Testis (tissue), 2 donors: ENCODE measurements around the gene GLCE.

ENCODE experiments used
- POLR2A ChIP-seq: fragments of 450-650 bp; IDR thresholded peaks from one replicate; pipeline ENCODE4 v1.6.1; 2017; ENCODE audit warnings: antibody characterized with exemption, mild to moderate bottlenecking, moderate library complexity
- TF ChIP-seq, protein P1 (sequence below), 3 experiments: fragments of 450-650 bp in 2 of 3; fragments of 200-600 bp in 1 of 3; sonication (generic) in 1 of 3; IDR thresholded peaks; one replicate each; pipeline ENCODE4 v1.5.1; 2016 to 2019; ENCODE audit warnings: antibody characterized with exemption in 3 of 3, mild to moderate bottlenecking in 2 of 3, moderate library complexity in 1 of 3

DNA sequence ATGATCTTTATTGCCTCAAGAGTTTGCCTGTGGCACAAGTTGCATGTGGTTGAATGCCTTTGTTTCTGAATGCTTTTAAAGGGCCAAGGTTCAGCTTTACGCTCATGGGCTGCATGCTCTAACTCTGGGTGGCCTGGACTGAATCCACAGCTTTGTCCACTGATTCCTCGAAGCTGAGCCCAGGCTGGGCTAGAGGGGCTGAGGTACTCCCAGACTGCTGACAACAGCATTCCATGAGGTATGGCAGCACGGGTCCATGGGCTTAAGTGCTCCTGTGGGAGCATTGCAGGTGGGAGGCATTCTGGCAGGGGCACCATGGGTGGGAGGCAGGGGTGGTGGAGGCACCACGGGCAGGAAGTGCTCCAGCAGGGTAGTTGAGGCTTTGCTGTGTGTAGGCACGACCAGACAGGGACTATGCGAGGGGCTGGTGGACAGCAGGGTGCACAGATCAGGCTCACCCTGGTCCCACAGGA, 61.6 kb downstream of the GLCE start:
- TF ChIP-seq POLR2A, result no peak
- TF ChIP-seq, protein P1, sequence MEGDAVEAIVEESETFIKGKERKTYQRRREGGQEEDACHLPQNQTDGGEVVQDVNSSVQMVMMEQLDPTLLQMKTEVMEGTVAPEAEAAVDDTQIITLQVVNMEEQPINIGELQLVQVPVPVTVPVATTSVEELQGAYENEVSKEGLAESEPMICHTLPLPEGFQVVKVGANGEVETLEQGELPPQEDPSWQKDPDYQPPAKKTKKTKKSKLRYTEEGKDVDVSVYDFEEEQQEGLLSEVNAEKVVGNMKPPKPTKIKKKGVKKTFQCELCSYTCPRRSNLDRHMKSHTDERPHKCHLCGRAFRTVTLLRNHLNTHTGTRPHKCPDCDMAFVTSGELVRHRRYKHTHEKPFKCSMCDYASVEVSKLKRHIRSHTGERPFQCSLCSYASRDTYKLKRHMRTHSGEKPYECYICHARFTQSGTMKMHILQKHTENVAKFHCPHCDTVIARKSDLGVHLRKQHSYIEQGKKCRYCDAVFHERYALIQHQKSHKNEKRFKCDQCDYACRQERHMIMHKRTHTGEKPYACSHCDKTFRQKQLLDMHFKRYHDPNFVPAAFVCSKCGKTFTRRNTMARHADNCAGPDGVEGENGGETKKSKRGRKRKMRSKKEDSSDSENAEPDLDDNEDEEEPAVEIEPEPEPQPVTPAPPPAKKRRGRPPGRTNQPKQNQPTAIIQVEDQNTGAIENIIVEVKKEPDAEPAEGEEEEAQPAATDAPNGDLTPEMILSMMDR (IDR thresholded peaks at IDR 0.05), result no peak
